DND-41 (cell line): ENCODE data around the gene ARFGEF3.

Experiments used
- EZH2 ChIP-seq: IDR thresholded peaks from 3 replicates; pipeline ENCODE4 v1.6.1; 2012; ENCODE audit warnings: borderline replicate concordance, low read depth, mild to moderate bottlenecking, moderate library complexity, low read length, inconsistent platforms; ENCODE audit not compliant: severe bottlenecking
- TF ChIP-seq, protein P1 (sequence below): IDR thresholded peaks from 2 replicates; pipeline ENCODE4 v1.5.1; 2012; ENCODE audit warnings: borderline replicate concordance, low read length, moderate library complexity, mild to moderate bottlenecking; ENCODE audit not compliant: poor library complexity, severe bottlenecking; ENCODE audit errors: extremely low read depth

DNA sequence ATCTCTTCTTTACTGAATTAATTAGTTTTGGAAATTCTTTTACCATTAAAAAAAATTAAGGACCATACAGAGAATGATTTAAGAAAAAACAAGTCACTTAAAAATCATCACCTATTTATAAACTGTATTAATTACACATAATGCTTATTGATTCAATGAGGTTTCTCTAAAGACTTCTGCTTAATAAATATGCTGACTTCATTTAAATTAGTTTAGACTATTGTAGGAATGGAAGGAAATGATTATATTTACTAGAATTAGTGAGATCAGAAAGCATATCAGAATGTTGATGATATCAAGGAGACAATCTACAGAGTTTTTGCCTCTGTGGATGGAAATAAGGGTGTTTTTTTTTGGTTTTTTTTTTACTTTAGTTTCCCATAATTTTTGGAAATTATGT is 181.4 kb downstream of the ARFGEF3 start:
- TF ChIP-seq, protein P1, sequence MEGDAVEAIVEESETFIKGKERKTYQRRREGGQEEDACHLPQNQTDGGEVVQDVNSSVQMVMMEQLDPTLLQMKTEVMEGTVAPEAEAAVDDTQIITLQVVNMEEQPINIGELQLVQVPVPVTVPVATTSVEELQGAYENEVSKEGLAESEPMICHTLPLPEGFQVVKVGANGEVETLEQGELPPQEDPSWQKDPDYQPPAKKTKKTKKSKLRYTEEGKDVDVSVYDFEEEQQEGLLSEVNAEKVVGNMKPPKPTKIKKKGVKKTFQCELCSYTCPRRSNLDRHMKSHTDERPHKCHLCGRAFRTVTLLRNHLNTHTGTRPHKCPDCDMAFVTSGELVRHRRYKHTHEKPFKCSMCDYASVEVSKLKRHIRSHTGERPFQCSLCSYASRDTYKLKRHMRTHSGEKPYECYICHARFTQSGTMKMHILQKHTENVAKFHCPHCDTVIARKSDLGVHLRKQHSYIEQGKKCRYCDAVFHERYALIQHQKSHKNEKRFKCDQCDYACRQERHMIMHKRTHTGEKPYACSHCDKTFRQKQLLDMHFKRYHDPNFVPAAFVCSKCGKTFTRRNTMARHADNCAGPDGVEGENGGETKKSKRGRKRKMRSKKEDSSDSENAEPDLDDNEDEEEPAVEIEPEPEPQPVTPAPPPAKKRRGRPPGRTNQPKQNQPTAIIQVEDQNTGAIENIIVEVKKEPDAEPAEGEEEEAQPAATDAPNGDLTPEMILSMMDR, result no peak
- TF ChIP-seq EZH2, result no peak
